ENCODE data around the gene TMEM266. TPM values are rescaled to one million over a fixed set of nuclear protein-coding genes. Genes with fewer than 3 reads are reported as not detected.

Gene TMEM266
- total and polyA plus RNA-seq, 2 experiments from 2014 or later = 0.39 to 1.9 TPM

DNA sequence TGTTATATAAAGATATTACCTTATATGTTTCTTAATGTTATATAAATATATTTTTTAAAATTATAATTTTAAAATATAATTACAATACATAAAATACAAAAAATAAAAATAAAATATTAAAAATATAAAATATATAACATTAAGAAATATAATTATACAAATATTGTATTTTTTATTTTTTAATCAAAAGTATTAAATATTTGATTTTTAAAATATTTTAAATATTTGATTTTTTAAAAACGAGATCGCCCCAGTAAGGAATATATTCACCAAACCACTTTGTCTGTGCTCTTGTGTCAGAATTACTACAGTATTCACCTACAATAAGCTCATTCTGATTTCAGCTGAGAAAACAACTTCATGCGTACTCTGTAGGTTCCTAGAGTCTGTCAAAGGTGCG, 162.4 kb downstream of the TMEM266 start:
- Histone ChIP-seq H3K27ac (no peak overlapping the region), H3K9me3 (ENCODE audit: low read depth) (no peaks in the 10 kb centered on the region), H2AFZ (no peak overlapping the region), H3K4me3 (no peak overlapping the region), H3K4me2 (no peak overlapping the region), H3K79me2 (no peaks in the 10 kb centered on the region), H3K36me3 (replicated peaks; ENCODE audit: insufficient read depth, low read depth) (no peaks in the 10 kb centered on the region), H4K20me1 (ENCODE audit: insufficient read depth, poor library complexity, severe bottlenecking) (no peaks in the 10 kb centered on the region), H3K4me1 (ENCODE audit: insufficient read depth) (peaks cover 8% of the 10 kb centered on the region), H3K9me2 (replicated peaks; ENCODE audit: insufficient read depth) (no peaks in the 10 kb centered on the region), H3K27me3 (no peaks in the 10 kb centered on the region)
- no peak for TF ChIP-seq EZH2phosphoT487 (IDR thresholded peaks at IDR 0.05; ENCODE audit: low read depth, severe bottlenecking, unreplicated experiment)
- no peak for TF ChIP-seq EZH2 (IDR thresholded peaks at IDR 0.05; ENCODE audit: borderline replicate concordance)
- TF ChIP-seq, protein P1, sequence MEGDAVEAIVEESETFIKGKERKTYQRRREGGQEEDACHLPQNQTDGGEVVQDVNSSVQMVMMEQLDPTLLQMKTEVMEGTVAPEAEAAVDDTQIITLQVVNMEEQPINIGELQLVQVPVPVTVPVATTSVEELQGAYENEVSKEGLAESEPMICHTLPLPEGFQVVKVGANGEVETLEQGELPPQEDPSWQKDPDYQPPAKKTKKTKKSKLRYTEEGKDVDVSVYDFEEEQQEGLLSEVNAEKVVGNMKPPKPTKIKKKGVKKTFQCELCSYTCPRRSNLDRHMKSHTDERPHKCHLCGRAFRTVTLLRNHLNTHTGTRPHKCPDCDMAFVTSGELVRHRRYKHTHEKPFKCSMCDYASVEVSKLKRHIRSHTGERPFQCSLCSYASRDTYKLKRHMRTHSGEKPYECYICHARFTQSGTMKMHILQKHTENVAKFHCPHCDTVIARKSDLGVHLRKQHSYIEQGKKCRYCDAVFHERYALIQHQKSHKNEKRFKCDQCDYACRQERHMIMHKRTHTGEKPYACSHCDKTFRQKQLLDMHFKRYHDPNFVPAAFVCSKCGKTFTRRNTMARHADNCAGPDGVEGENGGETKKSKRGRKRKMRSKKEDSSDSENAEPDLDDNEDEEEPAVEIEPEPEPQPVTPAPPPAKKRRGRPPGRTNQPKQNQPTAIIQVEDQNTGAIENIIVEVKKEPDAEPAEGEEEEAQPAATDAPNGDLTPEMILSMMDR (IDR thresholded peaks at IDR 0.05; ENCODE audit: poor library complexity) = no peak
- 96% methylated on average over 4 of the region's 4 CpGs for WGBS (ENCODE audit: low lambda C conversion rate, missing lambda C conversion rate)
- no peak for DNase-seq (ENCODE audit: low spot score)

DNA sequence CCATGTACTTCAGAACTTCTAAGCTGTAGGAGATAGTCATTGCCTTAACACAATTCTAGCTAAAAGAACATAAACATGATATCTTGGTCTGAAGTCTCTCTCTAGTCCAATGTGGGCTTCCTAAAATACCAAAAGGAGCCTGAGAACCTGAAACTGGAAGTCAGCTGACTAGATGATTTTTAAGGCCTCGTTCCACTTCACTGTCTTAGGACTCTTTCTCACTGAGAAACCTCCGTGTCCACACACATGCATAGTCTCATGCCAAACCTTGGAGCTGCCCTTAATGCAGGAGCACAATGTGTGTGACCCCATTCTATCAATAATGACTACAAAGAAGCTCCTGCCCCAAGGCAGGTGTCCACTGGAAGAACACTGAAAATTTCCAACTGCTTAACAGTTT, 163.7 kb downstream of the TMEM266 start:
- no peak overlapping the region for H3K4me3 ChIP-seq
- no peaks in the 10 kb centered on the region for H4K20me1 ChIP-seq (ENCODE audit: insufficient read depth, poor library complexity, severe bottlenecking)
- no peak for DNase-seq (ENCODE audit: low spot score)
- WGBS (ENCODE audit: low lambda C conversion rate, missing lambda C conversion rate) = 98% methylated on average over 2 of the region's 2 CpGs
- no peaks in the 10 kb centered on the region for H3K79me2 ChIP-seq
- no peaks in the 10 kb centered on the region for H3K4me1 ChIP-seq (ENCODE audit: insufficient read depth)
- TF ChIP-seq, protein P1 (IDR thresholded peaks at IDR 0.05; ENCODE audit: poor library complexity) = no peak
- TF ChIP-seq EZH2 (IDR thresholded peaks at IDR 0.05; ENCODE audit: borderline replicate concordance) = no peak
- no peak for TF ChIP-seq EZH2phosphoT487 (IDR thresholded peaks at IDR 0.05; ENCODE audit: low read depth, severe bottlenecking, unreplicated experiment)
- no peaks in the 10 kb centered on the region for H3K36me3 ChIP-seq (replicated peaks; ENCODE audit: insufficient read depth, low read depth)
- H3K9me3 ChIP-seq (ENCODE audit: low read depth) = no peaks in the 10 kb centered on the region
- no peak overlapping the region for H3K4me2 ChIP-seq
- H3K9me2 ChIP-seq (replicated peaks; ENCODE audit: insufficient read depth) = no peaks in the 10 kb centered on the region
- H3K27me3 ChIP-seq = no peaks in the 10 kb centered on the region
- no peak overlapping the region for H2AFZ ChIP-seq
- H3K27ac ChIP-seq = no peak overlapping the region

DNA sequence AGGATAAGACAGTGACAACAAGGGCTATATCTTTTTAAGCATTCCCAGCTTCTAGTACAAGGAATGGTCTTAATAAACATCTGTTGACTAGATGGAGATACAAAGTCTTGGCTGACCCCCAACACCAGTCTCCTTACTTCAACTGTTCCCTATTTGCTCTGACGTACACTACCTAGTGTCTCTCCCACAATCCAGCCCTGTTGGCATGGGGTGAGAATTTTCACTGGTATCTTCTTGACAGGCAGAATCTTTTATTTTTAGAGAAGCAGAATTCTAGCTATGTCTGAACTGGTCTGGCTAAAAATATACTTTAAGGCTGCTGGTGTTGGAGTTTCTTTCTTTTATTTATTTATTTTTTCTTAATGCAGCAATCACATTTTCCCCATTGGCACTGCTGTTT, 169.5 kb downstream of the TMEM266 start:
- TF ChIP-seq, protein P1 (IDR thresholded peaks at IDR 0.05; ENCODE audit: poor library complexity) = no peak
- TF ChIP-seq EZH2phosphoT487 (IDR thresholded peaks at IDR 0.05; ENCODE audit: low read depth, severe bottlenecking, unreplicated experiment) (no peak), EZH2 (IDR thresholded peaks at IDR 0.05; ENCODE audit: borderline replicate concordance) (no peak)
- DNase-seq (ENCODE audit: low spot score) = no peak
- no peaks in the 10 kb centered on the region for H3K27me3 ChIP-seq
- no peak overlapping the region for H2AFZ ChIP-seq
- no peaks in the 10 kb centered on the region for H3K36me3 ChIP-seq (replicated peaks; ENCODE audit: insufficient read depth, low read depth)
- H3K9me3 ChIP-seq (ENCODE audit: low read depth) = no peaks in the 10 kb centered on the region
- H3K27ac ChIP-seq = no peak overlapping the region
- H3K9me2 ChIP-seq (replicated peaks; ENCODE audit: insufficient read depth) = no peaks in the 10 kb centered on the region
- no peak overlapping the region for H3K4me3 ChIP-seq
- H4K20me1 ChIP-seq (ENCODE audit: insufficient read depth, poor library complexity, severe bottlenecking) = no peaks in the 10 kb centered on the region
- 65% methylated on average over 1 of the region's 1 CpG for WGBS (ENCODE audit: low lambda C conversion rate, missing lambda C conversion rate)
- no peaks in the 10 kb centered on the region for H3K4me1 ChIP-seq (ENCODE audit: insufficient read depth)
- H3K79me2 ChIP-seq = peaks cover 2% of the 10 kb centered on the region
- H3K4me2 ChIP-seq = no peak overlapping the region

DNA sequence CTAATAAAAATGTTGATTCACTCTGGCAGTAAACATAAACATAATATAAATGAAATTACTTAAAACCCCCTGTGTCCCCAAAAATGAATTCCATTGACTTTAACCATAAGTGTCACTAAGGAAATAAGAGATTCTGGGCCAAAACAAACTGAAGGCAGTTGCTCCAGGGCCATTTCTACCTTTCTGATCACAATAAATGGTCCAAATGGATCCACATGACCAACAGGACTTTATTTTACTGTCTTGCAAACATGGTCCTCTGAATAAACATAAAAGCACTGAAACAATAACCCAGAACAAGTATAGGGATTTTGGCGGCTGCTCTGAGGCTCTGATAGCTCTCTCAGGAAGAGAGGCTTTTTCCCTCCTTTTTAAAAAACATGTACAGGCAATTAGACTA, 174.1 kb downstream of the TMEM266 start:
- no peaks in the 10 kb centered on the region for H3K9me2 ChIP-seq (replicated peaks; ENCODE audit: insufficient read depth)
- peaks cover 2% of the 10 kb centered on the region for H3K79me2 ChIP-seq
- H2AFZ ChIP-seq = no peak overlapping the region
- H4K20me1 ChIP-seq (ENCODE audit: insufficient read depth, poor library complexity, severe bottlenecking) = no peaks in the 10 kb centered on the region
- no peak overlapping the region for H3K27ac ChIP-seq
- TF ChIP-seq, protein P1 (IDR thresholded peaks at IDR 0.05; ENCODE audit: poor library complexity) = no peak
- no peak for TF ChIP-seq EZH2 (IDR thresholded peaks at IDR 0.05; ENCODE audit: borderline replicate concordance)
- TF ChIP-seq EZH2phosphoT487 (IDR thresholded peaks at IDR 0.05; ENCODE audit: low read depth, severe bottlenecking, unreplicated experiment) = no peak
- no peak overlapping the region for H3K4me2 ChIP-seq
- WGBS (ENCODE audit: low lambda C conversion rate, missing lambda C conversion rate) = 80% methylated on average over 1 of the region's 1 CpG
- H3K36me3 ChIP-seq (replicated peaks; ENCODE audit: insufficient read depth, low read depth) = no peaks in the 10 kb centered on the region
- no peaks in the 10 kb centered on the region for H3K27me3 ChIP-seq
- no peak overlapping the region for H3K4me3 ChIP-seq
- H3K9me3 ChIP-seq (ENCODE audit: low read depth) = no peaks in the 10 kb centered on the region
- no peak for DNase-seq (ENCODE audit: low spot score)
- no peaks in the 10 kb centered on the region for H3K4me1 ChIP-seq (ENCODE audit: insufficient read depth)

Measured in hepatocyte (in vitro differentiated cells).